SHP77 treated with DMSO at 0.1 percent for 48 hours (cell line): ENCODE results near the gene CNTROB.
A peak's percentile ranks its signal among the peaks of the same experiment; 100 is the strongest.

Source experiments
- DNase-seq: peaks from one replicate; lab custom pipeline; 2025; lab: John Stamatoyannopoulos, UW

CNTROB gene, protein sequence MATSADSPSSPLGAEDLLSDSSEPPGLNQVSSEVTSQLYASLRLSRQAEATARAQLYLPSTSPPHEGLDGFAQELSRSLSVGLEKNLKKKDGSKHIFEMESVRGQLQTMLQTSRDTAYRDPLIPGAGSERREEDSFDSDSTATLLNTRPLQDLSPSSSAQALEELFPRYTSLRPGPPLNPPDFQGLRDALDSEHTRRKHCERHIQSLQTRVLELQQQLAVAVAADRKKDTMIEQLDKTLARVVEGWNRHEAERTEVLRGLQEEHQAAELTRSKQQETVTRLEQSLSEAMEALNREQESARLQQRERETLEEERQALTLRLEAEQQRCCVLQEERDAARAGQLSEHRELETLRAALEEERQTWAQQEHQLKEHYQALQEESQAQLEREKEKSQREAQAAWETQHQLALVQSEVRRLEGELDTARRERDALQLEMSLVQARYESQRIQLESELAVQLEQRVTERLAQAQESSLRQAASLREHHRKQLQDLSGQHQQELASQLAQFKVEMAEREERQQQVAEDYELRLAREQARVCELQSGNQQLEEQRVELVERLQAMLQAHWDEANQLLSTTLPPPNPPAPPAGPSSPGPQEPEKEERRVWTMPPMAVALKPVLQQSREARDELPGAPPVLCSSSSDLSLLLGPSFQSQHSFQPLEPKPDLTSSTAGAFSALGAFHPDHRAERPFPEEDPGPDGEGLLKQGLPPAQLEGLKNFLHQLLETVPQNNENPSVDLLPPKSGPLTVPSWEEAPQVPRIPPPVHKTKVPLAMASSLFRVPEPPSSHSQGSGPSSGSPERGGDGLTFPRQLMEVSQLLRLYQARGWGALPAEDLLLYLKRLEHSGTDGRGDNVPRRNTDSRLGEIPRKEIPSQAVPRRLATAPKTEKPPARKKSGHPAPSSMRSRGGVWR

DNA sequence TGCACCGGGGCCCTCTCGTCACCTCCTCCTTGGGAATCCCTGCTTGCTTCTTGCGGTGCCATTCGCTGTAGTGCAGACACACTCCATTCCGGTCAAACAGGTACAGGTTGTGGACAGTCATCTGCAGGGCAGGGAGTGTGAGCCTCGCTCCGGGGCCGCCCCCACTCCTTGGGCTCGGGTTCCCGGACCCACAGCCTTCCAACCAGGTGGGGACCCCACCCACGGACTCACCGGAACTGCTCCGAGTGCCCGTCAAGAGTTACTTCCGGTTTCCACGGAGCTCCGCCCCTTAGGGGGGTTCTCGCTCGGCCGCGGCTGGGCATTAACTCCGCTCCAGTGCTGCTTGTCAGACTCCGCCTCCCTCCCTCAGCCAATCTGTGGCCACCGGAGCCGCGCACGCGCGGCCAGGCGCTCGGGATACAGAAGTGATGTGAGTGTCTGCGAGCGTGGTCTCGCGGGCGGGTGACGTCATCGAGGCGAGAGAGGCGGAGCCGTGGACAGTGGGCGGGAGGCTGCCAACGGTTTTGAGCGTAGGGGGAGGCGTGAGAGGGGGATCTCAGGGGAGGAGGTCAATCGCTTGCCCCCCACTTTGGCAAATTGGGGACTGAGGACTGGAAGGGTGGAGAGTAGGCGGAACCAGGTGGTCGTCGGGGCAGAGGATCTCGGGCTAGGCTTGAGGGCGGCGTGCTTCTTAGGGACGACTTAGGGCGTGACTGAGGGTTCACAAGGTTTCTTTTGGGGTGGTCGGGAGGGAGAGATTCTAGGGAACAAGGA is at the start of gene CNTROB, which contains the start of gene TRAPPC1:
TSS of gene CNTROB (plus strand) at position 498 of the 774 bp plus-strand sequence. CDS start 874 bp downstream, outside the sequence.
TSS of gene TRAPPC1 (minus strand) at position 238 of the 774 bp plus-strand sequence. CDS start at position 121, 117 bp downstream.
- DNase-seq: peak; percentile 99

DNA sequence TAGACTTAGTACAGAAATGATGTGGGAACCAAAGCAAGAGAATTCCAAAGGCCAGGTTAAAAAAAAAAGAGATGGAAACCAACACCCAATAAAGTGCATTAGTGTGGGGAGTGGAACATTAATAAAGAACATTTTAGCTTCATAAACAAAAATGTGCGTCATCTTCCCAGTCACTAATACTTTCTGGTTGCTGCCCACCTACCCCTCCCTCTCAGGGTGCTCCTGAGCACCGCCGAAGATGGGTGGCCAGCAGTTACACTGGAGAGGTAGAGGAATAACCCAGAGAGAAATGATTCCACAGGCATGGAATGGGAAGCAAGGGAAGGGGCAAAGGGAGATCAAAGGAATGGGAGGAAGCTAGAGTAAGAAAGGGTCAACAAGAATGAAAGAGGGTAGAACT is 49.4 kb upstream of the CNTROB start:
- DNase-seq: peak; percentile 59

DNA sequence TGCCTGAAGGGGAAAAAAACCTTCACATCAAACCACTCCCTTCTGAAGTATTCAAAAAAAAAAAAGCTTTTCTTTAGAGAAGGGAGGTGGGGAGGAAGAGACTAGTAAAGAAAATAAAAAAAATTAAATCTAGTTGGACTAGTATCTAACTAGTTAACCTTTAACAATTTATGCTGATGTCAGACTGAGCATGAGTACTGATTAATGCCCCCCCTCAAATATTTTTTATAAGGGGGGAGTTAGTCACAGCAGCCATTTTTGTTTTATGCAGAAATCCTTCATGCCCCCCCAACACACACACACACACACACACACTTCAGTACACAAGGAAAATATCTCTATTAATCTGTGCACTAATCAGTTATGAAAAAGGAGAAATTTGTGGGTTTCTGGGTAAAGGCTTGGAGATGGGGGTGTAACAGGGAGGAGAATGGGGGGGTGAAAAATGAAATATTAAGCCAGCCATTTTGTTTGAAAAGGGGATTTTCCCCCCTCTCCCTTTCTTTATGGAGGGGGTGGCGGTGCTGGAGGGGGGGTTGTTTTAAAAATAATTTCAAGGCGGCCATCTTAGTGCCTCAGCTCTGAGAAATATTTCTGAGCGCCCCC is 48.1 kb upstream of the CNTROB start:
- peak; percentile 45 for DNase-seq

DNA sequence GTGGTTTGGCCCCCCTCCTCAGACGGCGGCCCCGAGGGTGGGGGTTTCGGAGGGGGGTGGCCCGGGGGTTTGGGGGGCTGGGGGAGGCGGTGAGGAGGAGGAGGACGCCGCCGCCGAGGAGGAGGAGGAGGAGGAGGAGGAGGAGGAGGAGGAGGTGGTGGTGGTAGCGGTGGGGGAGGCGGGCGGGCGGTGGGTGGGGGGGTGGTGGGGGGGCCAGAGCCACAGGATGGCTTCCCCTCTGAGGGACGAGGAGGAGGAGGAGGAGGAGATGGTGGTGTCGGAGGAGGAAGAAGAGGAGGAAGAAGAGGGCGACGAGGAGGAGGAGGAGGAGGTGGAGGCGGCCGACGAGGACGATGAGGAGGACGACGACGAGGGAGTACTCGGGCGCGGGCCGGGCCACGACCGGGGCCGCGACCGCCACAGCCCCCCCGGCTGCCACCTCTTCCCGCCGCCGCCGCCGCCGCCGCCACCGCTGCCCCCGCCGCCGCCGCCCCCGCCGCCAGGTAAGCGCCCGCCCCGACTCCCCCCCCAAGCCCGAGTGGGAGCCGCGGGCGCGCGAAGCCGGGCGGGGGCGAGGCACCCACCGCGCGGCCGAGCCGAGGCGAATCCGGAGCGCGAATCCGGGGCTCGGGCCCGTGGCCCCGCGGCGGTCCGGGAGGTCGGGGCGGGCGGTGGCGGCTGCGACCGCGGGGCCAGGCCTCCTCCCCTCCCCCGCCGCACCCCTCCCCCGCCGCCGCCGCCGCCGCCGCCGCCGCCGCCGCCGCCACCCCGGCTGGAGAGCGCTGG is 47.2 kb upstream of the CNTROB start:
- DNase-seq: no peak

DNA sequence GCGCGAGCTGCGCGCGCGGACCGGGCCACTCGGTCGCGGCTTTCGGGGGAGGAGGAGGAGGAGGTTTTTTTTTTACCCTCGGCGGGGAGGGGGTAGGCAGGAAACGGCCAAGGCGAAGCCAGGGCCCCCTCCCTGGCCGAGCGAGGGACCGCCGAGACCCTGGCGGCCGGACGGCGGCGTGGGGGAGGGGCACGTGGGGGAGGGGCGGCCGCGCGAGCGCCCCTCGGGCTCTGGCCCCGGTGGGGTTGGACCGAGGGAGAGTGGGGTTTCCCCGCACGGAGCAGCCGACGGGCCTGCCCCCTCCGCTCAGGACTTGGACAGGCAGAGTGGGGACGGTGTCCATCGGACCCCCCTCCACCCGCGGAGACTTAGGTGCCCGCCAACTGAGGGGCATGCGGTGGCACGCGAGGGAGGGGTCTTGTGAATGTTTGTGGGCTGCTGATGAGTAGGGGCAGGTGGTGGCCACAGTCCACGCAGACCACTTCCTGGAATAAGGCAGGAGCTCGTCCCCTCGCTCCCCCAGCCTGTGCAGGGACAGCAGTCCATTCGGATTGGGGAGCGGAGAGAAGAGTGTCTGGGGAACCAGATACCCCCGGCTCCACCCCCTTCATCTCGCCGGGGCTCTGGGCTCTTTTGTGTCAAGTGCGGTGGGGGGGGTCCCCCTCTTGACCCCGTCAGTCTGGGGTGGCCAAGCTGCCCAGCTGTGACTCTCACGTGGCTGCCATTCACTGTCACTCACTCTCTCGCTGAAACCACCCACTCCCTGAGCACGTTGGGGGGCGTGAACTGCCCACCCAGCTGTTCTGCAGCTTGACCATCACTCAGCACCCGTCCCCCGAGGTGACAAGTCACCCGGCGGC is 46.4 kb upstream of the CNTROB start:
- no peak for DNase-seq

DNA sequence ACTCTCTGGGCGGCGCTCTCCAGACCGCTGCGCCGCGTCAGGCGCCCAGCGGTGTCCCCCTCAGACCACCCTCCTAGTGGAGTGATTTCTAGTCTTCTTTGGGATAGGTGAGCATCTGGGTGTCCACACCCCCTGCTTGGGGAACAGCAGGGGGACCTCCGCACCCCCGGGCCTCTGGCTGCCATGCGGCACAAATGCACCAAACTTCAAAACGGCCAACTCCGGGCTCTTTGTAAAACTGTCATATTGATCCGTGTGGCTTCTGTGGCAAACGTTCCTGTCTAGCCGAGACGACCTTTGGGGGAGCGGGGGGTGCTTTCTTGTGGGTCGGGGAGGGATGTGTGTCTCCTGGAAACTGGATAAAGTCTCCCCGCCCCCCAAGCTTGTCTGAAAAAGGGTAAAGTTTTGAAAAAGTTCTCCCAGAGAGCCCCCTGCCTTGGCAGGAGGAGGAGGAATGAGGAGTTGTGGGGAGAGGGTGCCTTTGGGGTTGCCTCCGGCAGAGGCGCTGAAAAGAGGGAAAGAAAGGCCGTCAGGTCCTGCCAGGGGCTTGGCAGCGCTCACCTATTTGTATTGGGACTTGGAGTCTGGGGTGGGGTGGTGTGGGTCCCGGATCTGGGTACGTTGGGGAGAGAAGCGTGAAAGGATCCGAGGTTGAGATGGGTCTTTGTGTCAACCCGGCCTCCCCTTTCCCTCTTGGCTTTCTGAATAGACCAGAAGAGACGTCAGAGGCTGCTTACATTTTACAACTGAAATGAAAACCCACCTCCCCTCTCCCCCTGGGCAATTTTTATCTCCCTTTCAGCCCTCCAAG is 45.6 kb upstream of the CNTROB start:
- DNase-seq: peak; percentile 44

DNA sequence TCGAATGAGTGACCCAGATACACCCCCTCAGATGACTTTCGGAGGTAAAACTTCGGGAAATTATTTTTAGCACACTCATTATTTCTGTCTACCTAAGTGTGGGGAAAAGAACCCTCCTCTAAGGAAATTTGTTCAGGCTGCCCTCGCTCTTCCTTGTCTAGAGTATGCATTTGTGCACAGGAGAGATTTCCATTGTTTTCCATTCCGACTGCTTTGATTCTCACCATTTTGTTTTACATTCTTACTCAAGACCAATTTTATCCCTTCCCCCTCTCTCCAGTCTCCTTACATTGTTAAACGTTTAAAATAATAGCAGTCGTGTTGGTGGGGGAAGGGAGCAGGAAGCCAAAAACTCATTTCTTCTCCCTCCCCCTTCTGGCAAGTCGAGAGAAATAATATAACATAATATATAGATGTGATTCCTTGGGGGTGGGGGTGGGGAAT is 44.9 kb upstream of the CNTROB start:
- no peak for DNase-seq

DNA sequence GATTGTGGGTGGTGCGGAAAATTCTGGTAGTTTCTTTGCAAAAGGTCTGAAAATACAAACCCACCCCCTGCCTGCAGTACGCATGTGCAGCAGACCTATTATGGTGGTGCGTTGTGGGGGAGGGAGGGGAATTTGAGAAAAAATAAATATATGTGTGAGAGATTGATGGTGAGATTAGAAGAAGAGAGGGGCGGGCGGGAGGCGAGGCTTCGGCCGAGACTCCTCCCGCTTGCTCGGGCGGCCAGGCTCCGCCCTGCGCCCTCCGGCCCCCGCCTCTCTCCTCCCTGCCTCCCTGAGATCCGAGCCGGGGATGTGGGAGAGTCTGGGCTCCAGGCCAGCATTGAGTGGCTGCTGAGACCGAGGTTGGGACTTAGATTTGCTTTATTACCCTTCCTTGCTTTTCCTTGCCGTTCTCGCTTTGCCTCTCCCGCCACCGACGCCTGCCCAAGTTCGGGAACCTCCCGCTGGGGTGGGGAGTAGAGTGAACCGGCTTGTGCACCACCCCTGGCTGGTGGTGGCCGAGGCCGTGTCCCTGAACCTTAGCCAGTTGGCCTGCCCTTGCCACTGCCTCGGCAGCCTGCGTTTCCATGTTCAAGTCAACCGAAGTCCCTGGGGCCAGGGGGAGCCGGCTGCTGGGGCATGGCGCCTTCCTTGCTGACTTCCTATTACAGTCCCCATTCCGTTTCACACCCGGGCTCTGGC is 44.4 kb upstream of the CNTROB start:
- peak; percentile 96 for DNase-seq

DNA sequence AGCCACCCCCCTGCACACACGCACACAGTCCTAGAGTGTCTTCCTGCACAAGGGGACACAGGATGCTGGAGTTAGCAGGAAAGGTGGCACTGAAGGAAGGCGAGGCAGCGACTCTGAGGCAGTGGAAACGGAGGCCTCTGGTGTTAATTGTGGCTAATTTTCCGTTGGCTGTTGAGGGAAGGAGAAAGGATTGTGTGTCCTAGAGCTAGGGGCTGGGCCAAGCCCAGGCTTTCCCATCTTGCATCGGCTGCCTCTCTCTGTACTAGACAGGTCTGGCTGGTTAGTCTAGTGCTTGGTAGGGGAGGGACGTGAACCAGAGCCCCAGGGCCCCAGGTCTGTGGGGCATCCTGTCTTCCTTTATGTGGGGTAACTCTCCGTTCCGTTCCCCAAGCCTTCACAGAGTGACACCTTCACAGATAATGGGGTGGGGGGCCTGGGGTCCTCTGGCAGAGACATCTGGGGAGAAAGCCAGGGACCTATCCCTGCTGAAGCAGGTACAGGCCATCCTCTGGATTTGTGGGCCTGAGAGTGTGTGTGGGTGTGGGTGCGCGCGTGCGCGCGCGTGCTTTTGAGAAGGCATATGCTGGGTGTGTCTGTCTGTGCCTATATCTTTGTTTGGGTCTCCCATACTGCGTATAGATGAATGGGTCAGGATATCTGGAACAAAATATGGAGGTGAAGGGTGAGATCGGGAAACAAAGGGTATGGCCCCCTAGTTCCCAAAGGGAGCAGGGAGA is 43.7 kb upstream of the CNTROB start, which contains the start of gene CHD3:
TSS of gene CHD3 (plus strand) at position 606 of the 737 bp plus-strand sequence. CDS start 212 bp downstream, outside the sequence.
- no peak for DNase-seq

DNA sequence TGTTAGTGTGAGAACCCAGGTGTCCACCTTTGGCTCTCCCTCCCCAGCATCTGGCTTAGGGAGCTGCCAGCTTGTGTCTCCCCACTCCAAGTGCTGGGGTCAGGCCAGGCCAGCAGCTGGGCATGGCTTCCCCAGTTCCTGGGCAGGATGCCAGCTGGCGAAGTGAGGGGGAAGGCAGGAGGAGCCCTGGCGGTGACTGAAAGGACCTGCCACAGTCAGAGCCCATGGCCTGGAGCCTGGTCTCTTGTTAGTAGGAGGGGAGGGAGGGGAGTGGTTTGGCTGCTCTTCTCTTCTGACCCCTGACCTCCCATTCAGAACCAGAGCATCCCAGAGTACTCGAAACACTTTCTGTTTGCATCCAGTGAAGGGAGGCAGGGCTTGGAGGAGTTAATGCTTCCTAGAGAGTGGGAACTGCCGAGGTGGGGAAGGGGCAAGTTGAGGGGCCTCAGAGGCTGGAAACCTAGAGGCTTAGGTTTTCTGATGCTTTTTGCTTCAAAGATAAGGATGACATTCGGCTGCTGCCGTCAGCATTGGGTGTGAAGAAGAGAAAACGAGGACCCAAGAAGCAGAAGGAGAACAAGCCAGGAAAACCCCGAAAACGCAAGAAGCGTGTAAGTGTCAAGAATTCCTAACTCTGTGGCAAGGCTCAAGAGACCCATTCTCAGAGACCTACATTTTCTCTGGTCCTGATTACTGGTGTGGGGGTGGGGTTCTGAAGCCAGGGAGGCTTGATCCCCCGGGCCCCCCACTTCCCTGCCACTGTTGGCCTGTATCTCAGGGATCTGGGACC is 42.6 kb upstream of the CNTROB start:
- DNase-seq: peak; percentile 93

DNA sequence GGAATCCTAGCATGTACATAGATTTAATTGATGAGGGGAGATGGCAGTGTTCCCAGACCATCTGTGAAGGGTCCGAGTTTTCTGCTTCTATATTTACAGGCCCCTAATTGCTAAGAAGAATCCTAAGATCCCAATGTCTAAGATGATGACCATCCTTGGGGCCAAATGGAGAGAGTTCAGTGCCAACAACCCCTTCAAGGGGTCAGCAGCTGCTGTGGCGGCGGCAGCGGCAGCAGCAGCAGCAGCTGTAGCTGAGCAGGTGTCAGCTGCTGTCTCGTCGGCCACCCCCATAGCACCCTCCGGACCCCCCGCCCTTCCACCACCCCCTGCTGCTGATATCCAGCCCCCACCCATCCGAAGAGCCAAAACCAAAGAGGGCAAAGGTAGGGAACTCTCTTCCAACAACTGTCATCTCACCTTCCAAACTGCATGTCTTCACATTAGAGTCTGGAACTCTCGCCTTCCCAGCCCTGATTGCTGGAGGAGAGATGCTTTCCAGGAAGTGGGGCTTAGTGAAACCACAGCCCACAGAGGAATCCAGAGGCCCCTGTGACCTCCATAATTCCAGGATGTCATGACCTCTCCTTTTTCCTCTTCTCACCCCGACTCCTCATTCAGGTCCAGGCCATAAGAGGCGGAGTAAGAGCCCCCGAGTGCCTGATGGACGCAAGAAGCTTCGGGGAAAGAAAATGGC is 38.7 kb upstream of the CNTROB start:
- no peak for DNase-seq

DNA sequence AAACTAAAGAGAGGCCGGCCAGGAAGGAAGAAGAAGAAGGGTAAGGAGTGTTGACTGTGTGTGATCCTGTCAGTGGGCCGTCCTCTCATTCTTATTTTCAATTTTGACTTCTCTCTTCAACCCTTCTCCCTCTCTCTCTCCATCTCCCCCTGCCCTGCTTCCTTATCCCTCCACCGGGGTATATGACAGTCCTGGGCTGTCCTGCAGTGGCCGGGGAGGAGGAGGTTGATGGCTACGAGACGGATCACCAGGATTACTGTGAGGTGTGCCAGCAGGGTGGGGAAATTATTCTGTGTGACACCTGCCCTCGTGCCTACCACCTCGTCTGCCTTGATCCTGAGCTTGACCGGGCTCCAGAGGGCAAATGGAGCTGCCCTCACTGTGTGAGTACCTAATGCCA is 37.8 kb upstream of the CNTROB start:
- DNase-seq: no peak

DNA sequence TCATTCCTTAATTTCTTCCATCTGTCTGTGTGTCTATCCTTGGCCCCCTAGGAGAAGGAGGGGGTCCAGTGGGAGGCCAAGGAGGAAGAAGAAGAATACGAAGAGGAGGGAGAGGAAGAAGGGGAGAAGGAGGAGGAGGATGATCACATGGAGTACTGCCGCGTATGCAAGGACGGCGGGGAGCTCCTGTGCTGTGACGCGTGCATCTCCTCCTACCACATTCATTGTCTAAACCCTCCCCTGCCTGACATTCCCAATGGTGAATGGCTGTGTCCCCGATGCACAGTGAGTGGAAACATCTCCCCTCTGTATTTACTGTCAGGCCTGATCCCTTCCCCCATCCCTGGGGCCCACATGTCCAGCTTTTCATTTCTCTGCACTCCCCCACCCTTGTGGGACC is 37.1 kb upstream of the CNTROB start:
- no peak for DNase-seq

DNA sequence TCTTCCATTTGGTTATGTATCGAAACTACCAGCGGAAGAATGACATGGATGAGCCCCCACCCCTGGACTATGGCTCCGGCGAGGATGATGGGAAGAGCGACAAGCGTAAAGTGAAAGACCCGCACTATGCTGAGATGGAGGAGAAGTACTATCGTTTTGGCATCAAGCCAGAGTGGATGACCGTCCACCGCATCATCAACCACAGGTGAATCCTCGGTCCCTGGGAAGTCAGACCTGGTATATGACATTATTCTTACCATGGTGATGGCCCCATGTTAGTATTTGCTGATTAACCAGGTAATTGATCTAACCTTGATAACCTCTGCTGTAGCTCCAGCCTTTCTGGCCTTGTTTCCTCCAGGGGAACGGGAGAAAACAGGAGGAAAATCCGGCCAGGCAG is 34.9 kb upstream of the CNTROB start:
- no peak for DNase-seq

DNA sequence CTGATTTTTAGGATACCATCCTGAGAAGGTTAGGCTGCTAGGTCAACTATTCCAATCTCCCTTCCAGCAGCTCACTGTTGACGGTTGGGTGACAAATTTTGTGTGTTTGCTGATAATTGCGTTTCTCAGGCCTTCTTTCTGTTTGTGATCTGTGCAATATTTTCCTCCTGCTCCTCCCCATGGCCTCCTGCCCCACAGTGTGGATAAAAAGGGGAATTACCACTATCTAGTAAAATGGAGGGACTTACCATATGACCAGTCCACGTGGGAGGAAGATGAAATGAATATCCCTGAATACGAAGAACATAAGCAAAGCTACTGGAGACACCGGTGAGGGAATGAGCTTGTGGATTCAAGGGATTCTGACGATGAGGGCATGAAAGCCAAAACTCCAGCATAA is 34.2 kb upstream of the CNTROB start:
- peak; percentile 7 for DNase-seq
